GM21825 (cell line): ENCODE measurements around the gene CCND3.
"Not testable (repeated sequence)": the region's sequence is repeated elsewhere in the genome, so short reads cannot be mapped to it uniquely, and the experiment has no call there.

ENCODE experiments used
- ATAC-seq: cut with Tn5 transposase; IDR thresholded peaks from one replicate; pipeline ENCODE4 v1.9.1; 2021; ENCODE audit warnings: mild to moderate bottlenecking, moderate library complexity; ENCODE audit not compliant: unreplicated experiment

The CCND3 gene

DNA sequence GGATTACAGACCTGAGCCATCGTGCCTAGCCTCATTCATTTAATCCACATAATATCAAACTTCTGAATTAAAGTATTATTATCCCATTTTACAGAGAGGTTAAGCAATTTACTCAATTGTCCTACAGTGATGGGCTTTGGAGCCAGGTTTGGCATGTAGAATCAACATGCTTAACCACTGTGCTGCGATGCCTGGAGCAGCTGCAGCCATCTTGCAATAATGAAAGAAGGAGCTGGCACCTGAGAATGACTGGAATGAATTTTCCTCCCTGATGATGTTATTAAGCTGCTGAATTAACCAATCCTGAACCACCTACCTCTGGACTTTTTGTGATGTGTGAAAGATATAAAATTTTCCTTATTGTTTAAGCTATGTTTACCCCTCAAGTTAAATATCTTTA, 13.1 kb upstream of the CCND3 start:
- ATAC-seq: no peak

DNA sequence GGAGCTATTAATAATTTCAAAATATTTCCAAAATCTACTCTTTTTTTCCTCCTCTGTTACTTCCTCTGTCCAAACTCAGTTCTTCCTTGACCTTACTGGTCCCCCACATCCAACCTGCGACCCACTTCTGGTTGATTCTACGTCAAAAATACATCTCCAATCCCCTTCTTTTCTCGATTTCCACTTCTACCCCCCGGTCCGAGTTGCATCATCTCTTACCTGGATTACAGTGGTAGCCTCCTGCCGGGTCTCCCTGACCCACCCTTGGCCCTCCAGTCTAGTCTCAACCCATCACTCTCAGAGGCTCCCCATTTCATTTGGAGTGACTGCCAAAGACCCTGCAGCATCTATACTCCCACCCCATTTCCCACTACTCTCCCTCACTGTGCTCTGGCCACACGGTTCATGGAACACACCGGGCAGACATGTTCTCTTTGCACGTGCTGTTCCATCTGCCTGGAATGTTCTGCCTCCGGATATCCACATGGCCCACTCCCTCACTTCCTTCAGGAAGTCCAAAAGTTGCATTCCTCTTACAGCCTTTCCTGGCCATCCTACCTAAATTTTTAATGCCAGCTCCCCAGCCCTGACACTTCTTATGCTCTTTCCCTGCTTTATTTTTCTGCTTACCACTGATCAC, 6.1 kb upstream of the CCND3 start:
- ATAC-seq: no peak

DNA sequence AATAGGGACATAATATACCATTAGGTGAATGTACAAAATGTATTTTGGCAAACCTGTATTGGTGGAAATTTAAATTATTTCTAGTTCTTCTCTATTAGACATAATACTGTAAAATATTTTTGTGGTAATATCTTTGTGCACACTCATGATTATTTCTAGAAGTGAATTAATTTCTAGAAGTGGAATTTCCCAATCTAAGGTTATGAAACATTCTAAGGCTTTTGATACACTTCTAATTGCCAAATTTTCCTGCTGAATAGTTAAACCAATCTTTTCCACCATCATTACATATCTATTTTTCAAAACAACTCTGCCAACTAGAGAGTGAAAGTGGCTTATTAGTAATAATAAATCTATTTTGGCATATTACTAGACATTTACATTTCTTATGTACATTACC, 1.8 kb upstream of the CCND3 start:
- ATAC-seq: no peak

DNA sequence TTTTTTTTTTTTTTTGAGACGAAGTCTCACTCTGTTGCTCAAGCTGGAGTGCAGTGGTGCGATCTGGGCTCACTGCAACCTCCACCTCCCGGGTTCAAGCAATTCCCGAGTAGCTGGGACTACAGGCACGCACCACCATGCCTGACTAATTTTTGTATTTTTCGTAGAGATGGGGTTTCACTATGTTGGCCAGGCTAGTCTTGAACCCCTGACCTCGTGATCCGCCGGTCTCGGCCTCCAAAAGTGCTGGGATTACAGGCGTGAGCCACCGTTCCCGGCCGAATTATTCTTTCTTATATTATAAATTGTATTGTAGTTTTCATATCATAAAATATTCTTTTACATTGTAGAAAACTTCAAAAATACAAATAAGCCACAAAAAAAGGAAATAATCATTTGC, 1.3 kb upstream of the CCND3 start:
- ATAC-seq: not testable (repeated sequence)

DNA sequence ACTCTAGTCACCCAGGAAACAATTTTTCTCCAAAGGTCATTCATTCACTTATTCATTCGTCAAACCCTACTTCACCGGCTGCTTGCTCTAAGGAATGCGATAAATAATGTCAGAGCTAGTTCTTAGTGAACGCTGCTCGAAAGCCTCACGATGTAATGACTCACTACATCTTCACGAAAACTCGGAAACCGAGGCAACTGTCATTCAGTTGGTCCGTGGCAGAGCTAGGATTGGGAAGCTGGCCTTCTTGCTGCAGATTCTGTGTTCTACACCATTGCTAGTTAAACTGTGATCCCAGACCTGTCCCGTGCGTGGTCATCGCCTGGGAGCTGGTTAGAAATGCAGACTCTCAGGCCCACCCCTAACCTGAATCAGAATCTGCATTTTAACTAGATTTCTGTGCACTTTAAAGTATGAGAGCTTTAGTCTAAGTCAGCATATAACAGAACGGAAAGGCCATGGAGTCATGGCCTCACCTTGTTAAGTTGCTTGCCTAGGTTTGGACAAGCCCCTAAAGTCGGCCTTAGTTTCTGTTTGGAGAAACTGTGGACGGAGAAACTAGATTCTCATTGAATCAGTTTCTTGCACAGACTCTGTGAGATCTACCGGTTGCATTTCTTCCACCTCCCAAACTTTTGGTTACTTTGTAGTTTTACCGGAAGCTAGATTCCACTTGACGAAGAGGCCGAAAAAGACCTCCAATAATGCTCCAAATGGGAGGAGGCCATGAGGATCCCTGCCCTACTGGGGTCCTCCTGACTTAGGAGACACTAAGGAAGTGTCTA, 651 bp upstream of the CCND3 start:
- ATAC-seq: no peak

DNA sequence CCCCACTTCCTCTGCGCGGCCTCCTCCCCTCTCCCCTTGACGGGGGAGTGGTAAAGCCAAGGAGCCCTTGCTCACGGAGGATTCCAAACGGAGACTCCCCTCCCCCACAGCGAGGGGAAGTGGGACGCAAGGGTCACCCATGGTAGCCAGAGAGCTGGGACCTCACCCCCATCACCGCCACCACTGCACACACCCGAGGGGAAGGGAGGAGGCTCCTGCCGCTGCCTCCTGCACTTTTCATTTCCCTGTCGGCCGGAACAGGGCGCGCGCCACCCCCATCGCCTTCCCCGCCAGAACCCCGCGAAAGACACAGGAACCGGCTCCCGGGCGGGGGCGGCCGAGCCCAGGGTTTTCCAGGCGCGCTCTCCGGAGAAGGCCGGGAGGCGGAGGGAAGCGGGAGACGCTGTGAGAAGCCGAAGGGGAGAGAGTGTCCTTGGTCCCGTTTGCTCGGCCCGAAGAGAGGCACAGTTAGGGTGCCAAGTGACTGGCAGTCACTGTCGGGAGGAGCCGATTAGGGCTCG, 789 bp downstream of the CCND3 start:
- no peak for ATAC-seq

DNA sequence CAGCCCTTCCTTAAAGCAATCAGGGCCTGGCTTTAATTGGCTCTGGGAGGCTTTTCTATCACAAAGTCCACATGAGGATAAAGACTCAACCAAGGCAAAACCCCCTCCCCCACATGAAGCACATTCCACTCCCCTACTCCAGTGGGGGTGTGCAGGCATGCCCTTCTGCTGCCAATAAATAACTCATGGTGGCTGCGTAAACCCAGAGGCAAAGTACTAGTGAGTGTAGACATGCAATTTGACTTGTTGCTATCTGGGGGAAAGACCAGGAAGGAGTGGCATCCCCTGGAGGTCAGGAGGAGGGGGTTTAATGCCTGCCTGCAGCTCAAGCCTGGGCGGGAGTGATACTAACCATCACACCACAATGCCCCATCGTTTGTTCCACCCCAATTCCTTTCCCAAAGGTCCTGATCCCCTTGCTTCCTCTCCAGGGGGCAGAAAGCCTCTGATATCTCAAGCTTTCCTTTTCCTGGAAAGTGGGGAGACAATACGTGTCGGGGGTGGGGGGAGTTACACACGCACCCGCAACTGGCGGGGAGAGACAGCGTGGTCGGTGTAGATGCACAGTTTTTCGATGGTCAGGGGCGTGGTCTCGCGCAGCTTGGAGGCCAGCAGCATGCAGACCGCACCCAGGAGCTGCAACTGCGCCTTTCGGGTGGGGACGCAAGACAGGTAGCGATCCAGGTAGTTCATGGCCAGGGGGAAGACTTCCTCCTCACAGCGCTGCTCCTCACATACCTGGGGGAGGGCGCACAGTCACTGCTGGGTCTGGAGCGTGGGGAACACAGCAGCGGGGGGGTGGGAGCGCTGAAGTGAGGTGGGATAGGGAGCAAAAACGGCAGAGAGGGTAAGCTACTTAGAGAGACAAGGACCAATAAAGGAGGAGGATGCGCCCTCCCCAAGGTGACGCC, 1.5 kb downstream of the CCND3 start:
- ATAC-seq: no peak

DNA sequence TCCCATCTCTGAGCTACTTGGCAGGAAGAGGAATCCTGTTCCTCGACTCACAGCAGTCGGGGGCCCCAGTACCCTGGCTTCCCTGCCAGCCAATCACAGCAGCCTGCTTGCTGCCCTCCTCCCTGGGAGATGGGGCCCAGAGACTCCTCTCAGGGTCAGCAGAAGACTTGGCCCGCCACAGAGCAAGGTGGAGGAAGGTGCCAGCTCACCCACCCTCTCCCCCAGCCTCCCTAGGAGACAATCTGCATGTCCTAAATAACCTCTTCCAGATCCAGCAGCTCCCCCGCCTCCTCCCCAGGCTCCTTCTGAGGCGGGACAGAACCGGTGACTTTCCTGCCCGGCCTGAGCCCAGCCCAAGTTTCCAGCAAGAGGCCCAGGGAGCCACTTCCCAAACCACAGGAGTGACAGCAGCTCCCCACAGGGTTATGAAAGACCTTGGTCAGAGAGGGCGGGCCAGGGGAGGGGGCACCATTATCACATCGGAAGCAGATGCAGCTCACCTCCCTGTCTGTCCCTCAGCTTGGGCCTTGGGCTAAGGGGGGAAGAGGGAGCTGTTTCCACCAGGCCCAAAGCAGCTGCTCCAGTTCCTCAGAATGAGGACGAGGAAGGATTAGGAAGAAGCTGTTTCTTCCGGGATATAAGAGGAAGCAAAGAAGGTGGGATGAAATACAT, 2.3 kb downstream of the CCND3 start:
- no peak for ATAC-seq

DNA sequence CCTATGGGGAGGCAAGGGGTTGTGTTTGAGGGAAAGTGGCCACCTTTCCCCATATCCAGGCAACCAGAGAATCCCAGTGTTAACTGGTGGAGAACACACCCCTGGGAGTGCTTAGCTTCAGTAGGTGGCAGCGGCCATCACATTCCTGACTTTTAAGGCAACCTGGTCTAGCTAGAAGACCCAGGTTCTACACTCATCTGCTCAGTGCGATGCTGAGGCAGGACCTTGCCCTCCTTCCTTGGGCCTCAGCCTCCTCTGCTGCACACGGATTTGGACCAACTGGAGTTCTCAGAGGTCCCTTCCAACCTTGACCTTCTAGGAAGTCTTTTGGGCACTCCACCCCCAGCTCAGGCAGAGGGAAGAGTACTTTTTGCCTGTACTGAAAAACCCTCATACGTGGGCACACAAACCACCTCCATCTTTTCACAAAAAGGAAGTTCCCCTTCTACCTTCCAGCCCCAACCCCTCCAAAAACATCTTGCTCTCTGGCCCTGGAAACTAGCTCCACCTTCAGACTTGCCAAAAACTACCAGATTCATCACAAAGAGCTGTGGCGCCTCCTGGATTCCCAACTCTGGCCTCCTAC, 2.9 kb downstream of the CCND3 start:
- no peak for ATAC-seq

DNA sequence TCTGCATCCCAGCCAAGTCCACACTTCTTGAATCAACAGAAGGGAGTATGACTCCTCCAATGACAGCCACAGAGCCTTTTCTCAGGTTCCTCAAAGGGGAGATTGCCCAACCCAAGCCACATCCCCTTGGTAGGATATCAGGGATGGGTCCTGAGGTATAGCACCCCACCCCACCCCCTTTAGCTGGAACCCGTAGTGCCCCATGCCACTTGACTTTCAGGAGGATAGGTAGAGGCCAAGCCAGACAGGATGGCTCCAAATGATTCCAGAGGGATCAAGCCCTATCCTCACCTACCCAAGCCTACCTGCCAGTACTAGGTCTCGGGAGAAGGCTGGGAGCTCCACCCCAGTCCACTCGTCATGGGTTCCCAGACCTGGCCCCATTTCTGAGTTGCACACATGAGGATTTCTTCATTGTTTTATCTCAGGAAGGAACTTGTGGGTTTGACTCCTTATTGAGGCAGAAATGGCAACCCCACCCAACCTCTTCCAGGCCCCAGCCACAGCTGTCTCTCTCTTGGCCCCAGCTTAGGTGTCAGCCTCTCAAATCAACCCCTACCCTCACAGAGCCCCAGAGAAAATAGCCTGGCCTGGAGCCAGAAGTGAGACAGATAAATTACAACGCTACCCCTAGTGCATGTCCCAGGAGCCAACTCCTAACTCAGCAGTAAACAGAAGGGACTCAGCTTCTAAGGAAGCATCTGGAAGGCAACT, 3.6 kb downstream of the CCND3 start:
- ATAC-seq: no peak

DNA sequence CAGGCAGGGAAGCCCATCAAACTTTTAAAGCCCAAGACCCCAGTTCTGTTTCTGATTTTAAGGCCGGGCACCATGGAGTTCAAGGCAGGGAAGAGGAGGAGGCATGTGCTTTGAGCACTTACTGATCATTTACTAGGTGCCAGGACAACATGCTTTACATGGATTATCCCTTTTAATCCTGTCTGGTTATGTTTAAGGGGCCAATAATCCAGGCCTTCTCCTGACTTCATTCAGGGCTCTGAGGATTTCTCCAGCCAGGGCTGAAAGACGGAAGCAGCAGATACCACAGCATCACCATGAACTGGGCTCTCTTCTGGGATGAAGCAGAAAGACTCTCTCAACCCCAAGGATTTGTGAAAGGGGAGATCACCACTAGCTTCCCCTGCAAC, 4.1 kb downstream of the CCND3 start:
- no peak for ATAC-seq

DNA sequence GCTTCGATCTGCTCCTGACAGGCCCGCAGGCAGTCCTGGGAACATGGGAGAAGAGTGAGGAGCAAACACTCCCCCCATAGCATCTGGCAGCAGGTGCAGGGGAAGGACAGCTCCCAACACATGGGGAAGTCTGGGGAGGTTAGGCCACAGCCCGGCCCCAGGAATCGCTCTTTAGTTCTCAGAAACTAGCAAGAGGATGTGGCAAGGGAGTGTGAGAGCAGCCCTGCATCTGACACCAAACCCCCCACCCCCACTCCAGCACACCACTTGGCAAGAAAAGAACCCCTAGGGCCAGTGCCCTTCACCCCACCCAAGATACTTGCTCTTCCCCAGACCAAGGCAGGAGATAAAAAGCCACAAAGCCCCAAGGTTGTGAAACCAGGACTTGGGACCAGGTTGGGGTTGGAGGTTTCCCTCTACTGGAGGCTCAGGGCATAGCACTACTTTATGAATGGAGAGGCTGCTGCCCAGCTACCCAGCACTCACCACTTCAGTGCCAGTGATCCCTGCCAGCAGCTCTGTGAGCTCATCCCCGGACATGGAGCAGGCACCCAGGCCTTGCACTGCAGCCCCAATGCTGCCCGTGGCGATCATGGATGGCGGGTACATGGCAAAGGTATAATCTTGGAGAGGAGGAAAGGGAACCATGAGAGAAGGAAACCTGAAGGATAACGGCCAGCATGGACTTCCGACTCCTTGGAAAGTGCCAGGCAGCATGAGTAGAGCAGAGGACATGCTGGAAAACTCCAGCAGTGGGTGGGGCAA, 5.4 kb downstream of the CCND3 start:
- ATAC-seq: peak; percentile 48

DNA sequence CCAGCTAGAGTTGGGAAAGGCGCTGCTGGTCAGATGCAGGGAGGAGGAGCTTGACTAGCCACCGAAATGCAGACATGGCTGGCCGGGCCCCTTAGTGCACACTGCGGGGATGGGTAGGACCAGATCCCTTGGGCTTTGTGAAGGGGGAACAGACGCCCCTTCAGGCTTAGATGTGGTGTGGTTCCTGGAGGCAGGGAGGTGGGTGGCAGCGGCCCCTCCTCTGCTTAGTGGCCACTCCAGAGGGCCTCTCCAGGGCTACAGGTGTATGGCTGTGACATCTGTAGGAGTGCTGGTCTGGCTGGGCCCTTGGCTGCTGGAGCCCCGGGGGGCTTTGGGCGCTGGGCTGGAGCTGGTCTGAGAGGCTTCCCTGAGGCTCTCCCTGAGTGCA, 5.9 kb downstream of the CCND3 start:
- ATAC-seq: no peak

DNA sequence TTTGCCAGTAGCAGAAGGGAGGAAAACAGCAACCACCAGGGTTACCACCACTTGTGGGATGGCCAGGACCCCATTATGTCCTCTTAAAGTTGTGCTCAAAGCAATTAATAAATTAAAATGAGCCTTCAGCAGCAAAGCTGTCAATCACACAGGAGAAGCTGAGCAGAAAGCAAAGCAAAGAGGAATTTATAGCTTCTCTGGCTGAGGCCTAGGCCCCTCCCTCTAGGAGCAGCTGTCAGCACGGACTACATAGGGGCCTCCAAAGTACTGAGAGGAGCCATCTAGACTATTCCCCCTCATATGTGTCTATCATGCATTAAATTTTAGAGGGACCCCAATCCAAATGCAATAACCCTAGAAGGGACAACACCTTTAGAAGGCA, 6.4 kb downstream of the CCND3 start:
- no peak for ATAC-seq

DNA sequence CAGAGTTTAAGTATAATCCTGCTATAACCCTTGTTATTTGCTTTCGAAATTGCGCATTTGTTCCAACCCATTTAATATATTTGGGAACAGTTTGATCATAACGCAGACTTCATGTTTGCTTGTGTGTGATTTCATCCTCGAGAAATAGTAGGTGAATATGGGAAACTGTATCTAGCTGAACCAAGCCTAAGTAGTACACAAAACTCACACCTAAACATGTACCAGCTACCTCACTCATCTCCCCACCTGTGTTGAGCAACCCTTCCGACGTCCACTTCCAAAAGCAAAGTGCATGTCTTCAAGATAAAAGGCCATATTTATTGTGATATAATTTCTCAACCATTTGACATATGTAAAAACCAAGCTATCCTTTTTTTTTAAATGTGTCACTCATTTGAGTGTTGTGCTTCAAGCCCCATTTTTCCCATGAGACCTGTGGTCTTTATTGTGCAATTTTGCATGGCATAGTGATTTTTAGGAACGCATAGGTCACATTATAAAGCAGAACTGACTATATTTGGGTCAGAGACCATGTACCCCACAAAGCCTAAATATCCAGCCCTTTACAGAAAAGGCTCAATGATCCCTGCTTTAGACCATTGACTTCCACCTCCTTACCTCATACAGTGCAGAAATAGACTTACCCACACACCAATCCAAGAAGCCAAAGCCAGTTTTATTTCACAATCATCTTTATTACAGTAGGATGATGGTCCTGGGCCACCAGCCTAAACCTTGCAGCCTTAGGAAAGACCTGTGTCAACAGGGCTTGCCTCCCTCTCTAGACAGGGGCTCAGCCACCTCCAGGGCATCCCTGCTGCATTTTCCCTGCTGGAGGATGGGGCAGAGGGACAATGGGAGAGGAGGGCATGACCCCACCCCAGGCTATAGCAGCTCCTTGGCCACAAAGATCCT, 7.1 kb downstream of the CCND3 start:
- no peak for ATAC-seq

DNA sequence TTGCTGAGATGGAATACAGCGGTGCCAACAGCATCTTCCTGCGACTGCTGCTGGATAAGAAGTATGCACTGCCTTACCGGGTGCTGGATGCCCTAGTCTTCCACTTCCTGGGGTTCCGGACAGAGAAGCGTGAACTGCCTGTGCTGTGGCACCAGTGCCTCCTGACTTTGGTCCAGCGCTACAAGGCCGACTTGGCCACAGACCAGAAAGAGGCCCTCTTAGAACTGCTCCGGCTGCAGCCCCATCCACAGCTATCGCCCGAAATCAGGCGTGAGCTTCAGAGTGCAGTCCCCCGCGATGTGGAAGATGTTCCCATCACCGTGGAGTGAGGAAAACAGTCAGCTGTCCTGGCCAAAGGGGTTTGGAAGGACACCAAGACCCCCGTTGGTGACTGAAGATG, 9.2 kb downstream of the CCND3 start:
- ATAC-seq: no peak

DNA sequence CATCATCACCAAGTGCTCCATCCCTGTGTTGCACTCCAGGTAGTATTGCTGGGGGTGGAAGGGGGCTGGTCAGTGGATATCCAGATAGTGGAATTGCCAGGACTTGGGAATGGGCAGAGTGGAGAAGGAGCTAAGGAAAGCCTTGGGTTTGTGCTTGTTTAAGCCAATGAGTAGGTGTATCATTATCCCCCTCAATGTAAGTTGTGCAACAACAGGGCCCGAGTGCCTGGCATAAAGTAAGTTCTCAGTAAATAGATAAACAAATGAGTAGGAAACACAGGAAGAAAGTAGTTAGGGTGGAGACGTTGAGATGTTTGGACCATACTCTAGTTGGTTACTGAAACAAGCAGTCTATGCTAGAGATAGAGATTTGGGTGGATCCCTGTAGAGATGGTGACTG, 9.8 kb downstream of the CCND3 start:
- ATAC-seq: no peak

DNA sequence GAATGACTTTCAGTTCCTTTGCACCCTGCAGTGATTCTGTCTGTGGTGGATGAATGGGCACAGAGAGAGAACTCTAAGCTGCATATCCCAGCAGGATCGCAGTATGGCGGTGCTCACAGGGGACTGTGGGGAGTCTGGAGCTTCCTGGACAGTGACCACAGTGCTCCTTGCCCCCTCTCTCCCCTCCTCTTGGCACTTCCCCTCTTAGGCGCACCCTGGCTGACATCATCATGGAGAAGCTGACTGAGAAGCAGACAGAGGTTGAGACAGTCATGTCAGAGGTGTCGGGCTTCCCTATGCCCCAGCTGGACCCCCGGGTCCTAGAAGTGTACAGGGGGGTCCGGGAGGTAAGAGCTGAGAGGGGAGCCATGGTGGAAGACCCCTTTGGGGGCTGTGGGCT, 11.7 kb downstream of the CCND3 start:
- no peak for ATAC-seq
